Type B pancreatic cell (in vitro differentiated cells): ENCODE results near the gene ELOF1. TPM values are rescaled to one million over a fixed set of nuclear protein-coding genes. Genes with fewer than 3 reads are reported as not detected.
A peak's percentile ranks its signal among the peaks of the same experiment; 100 is the strongest.

Experiments
- DNase-seq: peaks from one replicate; pipeline ENCODE4 v3.0.0; 2021; ENCODE audit warnings: mixed read lengths; ENCODE audit not compliant: unreplicated experiment; ENCODE audit errors: extremely low spot score
- H3K27ac Mint-ChIP-seq: 2 replicates; pipeline ENCODE4 v1.8.0; 2021; ENCODE audit warnings: mild to moderate bottlenecking, mixed read lengths
- H3K27me3 Mint-ChIP-seq: 2 replicates; pipeline ENCODE4 v1.8.0; 2021; ENCODE audit warnings: mixed read lengths
- H3K36me3 Mint-ChIP-seq: 2 replicates; pipeline ENCODE4 v1.8.0; 2021; ENCODE audit warnings: mixed read lengths
- H3K4me1 Mint-ChIP-seq: one replicate; pipeline ENCODE4 v1.8.0; 2021; ENCODE audit warnings: mixed read lengths; ENCODE audit not compliant: unreplicated experiment
- H3K4me3 Mint-ChIP-seq: 2 replicates; pipeline ENCODE4 v1.8.0; 2021; ENCODE audit warnings: mild to moderate bottlenecking, mixed read lengths
- H3K9me3 Mint-ChIP-seq: 2 replicates; pipeline ENCODE4 v1.8.0; 2021; ENCODE audit warnings: mixed read lengths
- CTCF ChIP-seq: fragments of 200-600 bp; sonication (generic); conservative IDR thresholded peaks from 2 replicates; pipeline ENCODE4 v1.5.0; 2021; ENCODE audit warnings: antibody characterized with exemption, mild to moderate bottlenecking
- total RNA-seq: library from RNA; stranded (reverse); gene quantifications from 2 replicates; pipeline ENCODE4 v1.2.1, GENCODE V29; 2021; ENCODE audit warnings: low replicate concordance

ELOF1 gene
- total RNA-seq, 1 donor from 2014 or later: 57.1 TPM

- H3K4me3 Mint-ChIP-seq: no peak overlapping the region
- peaks cover 4% of the 10 kb centered on the region for H3K36me3 Mint-ChIP-seq
- no peak overlapping the region for H3K27ac Mint-ChIP-seq
- no peak for DNase-seq
- no peak for TF ChIP-seq CTCF
- H3K9me3 Mint-ChIP-seq: no peaks in the 10 kb centered on the region
- H3K4me1 Mint-ChIP-seq: peaks cover 8% of the 10 kb centered on the region
- no peaks in the 10 kb centered on the region for H3K27me3 Mint-ChIP-seq
Measured at GRCh38 chr19:11552666-11553372, 6.2 kb downstream of the ELOF1 start.

- no peak overlapping the region for H3K27ac Mint-ChIP-seq
- DNase-seq: no peak
- peaks cover 3% of the 10 kb centered on the region for H3K4me1 Mint-ChIP-seq
- TF ChIP-seq CTCF: peak; percentile 59
- H3K9me3 Mint-ChIP-seq: no peaks in the 10 kb centered on the region
- H3K27me3 Mint-ChIP-seq: no peaks in the 10 kb centered on the region
- H3K4me3 Mint-ChIP-seq: no peak overlapping the region
- H3K36me3 Mint-ChIP-seq: peaks cover 4% of the 10 kb centered on the region
Measured at GRCh38 chr19:11551603-11552235, 7.3 kb downstream of the ELOF1 start.

- no peaks in the 10 kb centered on the region for H3K27me3 Mint-ChIP-seq
Measured at GRCh38 chr19:11550265-11550664, 8.8 kb downstream of the ELOF1 start.

GRCh38 chr19:11549386-11549953 is 9.6 kb downstream of the ELOF1 start:
- H3K27ac Mint-ChIP-seq: no peak overlapping the region
- TF ChIP-seq CTCF: no peak
- peaks cover 3% of the 10 kb centered on the region for H3K27me3 Mint-ChIP-seq
- no peak for DNase-seq
- no peak overlapping the region for H3K4me3 Mint-ChIP-seq
- no peaks in the 10 kb centered on the region for H3K9me3 Mint-ChIP-seq
- H3K4me1 Mint-ChIP-seq: no peaks in the 10 kb centered on the region
- no peaks in the 10 kb centered on the region for H3K36me3 Mint-ChIP-seq

More at GRCh38 chr19:11550265-11550664, 8.8 kb downstream of the ELOF1 start:
- no peak for DNase-seq
- no peaks in the 10 kb centered on the region for H3K4me1 Mint-ChIP-seq
- H3K36me3 Mint-ChIP-seq: no peaks in the 10 kb centered on the region
- no peak for TF ChIP-seq CTCF
- H3K4me3 Mint-ChIP-seq: no peak overlapping the region
- H3K9me3 Mint-ChIP-seq: no peaks in the 10 kb centered on the region
- H3K27ac Mint-ChIP-seq: peak overlapping the region; percentile 63

GRCh38 chr19:11547929-11548700 is 10.9 kb downstream of the ELOF1 start:
- Mint-ChIP-seq H3K4me1 (no peaks in the 10 kb centered on the region), H3K27me3 (peaks cover 3% of the 10 kb centered on the region), H3K4me3 (no peak overlapping the region)

More at GRCh38 chr19:11547929-11548700, 10.9 kb downstream of the ELOF1 start:
- no peak overlapping the region for H3K27ac Mint-ChIP-seq
- no peak for TF ChIP-seq CTCF
- no peaks in the 10 kb centered on the region for H3K36me3 Mint-ChIP-seq
- no peak for DNase-seq
- H3K9me3 Mint-ChIP-seq: no peaks in the 10 kb centered on the region
